Skeletal muscle tissue (tissue), 4 donors: Measurements from ENCODE around the gene CDK10. TPM values are rescaled to one million over a fixed set of nuclear protein-coding genes. Genes with fewer than 3 reads are reported as not detected.
A peak's percentile ranks its signal among the peaks of the same experiment; 100 is the strongest.

Experiments
- H3K27ac ChIP-seq: one replicate; pipeline ENCODE4 v1.7.0; 2013; ENCODE audit warnings: mild to moderate bottlenecking, low read depth, low read length, inconsistent platforms
- H3K27me3 ChIP-seq, 3 donors: one replicate each; pipeline ENCODE4 v1.7.0; 2013; ENCODE audit warnings: low read length in 3 of 3; ENCODE audit not compliant: control insufficient read depth in 3 of 3, insufficient read depth in 3 of 3
- H3K36me3 ChIP-seq, 3 donors: one replicate each; pipeline ENCODE4 v1.7.0; 2013; ENCODE audit warnings: low read length in 3 of 3; ENCODE audit not compliant: control insufficient read depth in 3 of 3, insufficient read depth in 3 of 3
- H3K4me1 ChIP-seq, 3 donors: one replicate each; pipeline ENCODE4 v1.7.0; 2013; ENCODE audit warnings: low read length in 3 of 3, mild to moderate bottlenecking in 3 of 3; ENCODE audit not compliant: control insufficient read depth in 3 of 3, insufficient read depth in 3 of 3
- H3K4me3 ChIP-seq, 3 donors: one replicate each; pipeline ENCODE4 v1.7.0; 2013; ENCODE audit warnings: low read length in 3 of 3
- H3K9ac ChIP-seq, 3 donors: one replicate each; pipeline ENCODE4 v1.7.0; 2013; ENCODE audit warnings: low read length in 3 of 3, mild to moderate bottlenecking in 3 of 3, moderate library complexity in 2 of 3, low read depth in 1 of 3
- H3K9me3 ChIP-seq, 3 donors: one replicate each; pipeline ENCODE4 v1.7.0; 2013; ENCODE audit warnings: low read length in 3 of 3; ENCODE audit not compliant: control insufficient read depth in 3 of 3
- total RNA-seq: library from RNA; depleted of rRNA; stranded (reverse); fragments of >200 nt; gene quantifications from one replicate; pipeline ENCODE4 v1.2.3, GENCODE V29; 2014
- donor health status: Osteomylitis.

The CDK10 gene
- total RNA-seq, 1 donor from 2014 or later = 17.7 TPM

DNA sequence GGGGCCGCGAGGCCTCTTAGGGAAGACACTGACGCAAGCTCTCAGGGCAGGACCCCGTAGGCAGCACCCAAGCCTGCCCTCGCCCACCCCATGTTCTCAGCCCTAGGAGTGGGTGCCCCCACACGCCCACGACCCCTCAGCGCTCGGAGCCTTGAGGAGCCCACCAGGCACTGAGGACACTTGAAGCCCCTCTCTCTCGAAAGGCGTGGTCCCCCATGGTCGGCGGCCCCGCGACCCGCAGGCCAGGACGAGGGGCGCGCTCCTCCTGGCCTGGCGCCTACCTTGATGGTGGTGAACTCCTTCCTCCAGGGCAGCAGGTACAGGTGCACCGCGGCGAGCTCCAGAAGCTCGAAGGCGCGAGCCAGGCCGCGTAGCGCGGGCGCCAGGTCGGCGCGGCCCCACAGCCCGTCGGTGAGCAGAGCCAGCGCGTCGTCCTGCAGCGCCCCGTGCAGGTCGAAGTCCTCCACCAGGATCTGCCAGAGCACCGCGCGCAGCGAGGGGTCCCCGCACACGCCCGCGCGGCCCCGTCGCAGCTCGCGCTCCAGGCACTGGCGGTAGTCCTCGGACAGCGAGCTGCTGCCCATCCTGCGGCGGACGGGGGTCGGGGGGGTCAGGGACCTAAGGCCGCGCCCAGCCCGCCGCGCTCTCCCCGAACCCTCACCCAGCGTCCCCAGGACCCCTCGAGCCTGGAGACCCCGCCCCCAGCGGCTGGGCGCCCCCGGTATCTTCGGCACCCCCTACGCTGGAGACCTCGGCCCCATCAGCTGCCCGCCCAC, 14.3 kb downstream of the CDK10 start:
- H3K27me3 ChIP-seq = peaks cover 10 to 25% (median 25%) of the 10 kb centered on the region in 3 donors
- H3K4me3 ChIP-seq = peak overlapping the region; percentile 62 to 73 (median 69)
- H3K36me3 ChIP-seq = no peaks in the 10 kb centered on the region
- peaks cover 14 to 29% (median 23%) of the 10 kb centered on the region in 3 donors for H3K4me1 ChIP-seq
- peak overlapping the region in 2 of 3 donors; percentile 62 to 68 for H3K9ac ChIP-seq
- H3K9me3 ChIP-seq = no peaks in the 10 kb centered on the region
- H3K27ac ChIP-seq = peak overlapping the region; percentile 40

DNA sequence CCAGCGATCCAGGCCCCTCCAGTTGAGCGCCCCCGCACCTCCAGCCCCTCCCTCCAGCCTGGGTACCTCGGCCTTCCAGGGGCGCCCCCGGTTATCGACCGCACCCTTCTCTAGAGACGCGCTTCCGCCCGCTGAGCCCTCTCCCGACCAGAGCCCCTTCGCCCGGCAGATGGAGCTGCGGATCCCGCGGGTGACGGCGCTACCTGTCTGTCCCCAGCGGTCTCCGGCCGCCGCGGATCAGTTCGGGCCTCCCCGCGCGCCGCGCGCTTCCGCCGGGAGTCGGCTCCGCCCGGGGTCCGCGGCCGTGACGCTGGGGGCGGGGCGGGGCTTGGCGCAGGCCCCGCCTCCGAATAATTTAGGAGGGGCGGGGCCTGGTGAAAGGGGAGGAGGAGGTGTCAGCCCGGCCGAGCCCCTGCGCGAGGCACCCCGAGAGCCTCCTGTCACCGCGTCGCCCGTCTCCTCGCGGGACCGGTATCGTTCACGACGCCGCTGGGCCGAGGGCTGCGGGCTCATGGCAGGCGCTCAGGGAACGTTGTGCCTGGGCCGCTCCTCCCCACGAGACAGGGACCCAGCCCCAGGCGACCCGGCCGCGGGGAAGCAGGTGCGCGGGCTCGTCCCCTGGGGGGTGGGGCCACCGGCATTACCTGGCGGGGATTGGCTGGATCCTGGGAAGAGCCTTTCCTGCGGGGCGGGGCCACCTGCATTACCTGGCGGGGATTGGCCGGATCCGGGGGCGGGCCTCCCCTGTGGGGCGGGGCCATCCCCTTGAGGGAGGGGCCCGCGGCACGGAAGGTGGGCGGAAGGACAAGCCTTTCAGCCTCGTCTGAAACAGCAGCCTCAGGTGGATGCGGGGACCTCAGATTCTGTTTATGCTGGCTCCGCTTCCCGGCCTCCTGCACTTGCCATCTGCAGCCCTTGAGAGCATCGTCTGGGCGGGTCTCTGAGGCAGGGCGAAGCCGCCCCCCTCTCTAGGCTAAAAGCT, 15.2 kb downstream of the CDK10 start, which contains the start of gene SPATA2L:
Gene SPATA2L, minus strand, starts transcription at position 281 of the 982 bp plus-strand sequence. CDS start 473 bp downstream, outside the sequence.
- peak within 1 kb of the TSS; percentile 62 to 73 (median 69) for H3K4me3 ChIP-seq
- peaks cover 14 to 29% (median 25%) of the 10 kb centered on the region in 3 donors for H3K4me1 ChIP-seq
- H3K9me3 ChIP-seq = no peaks in the 10 kb centered on the region
- H3K36me3 ChIP-seq = no peaks in the 10 kb centered on the region
- peaks cover 10 to 25% (median 25%) of the 10 kb centered on the region in 3 donors for H3K27me3 ChIP-seq
- H3K27ac ChIP-seq = peak within 1 kb of the TSS; percentile 40
- H3K9ac ChIP-seq = peak within 1 kb of the TSS in 2 of 3 donors; percentile 62 to 68

GRCh38 chr16:89704281-89704680, 17.8 kb downstream of the CDK10 start:
- Histone ChIP-seq H3K36me3 (peaks cover 0 to 4% (median 0%) of the 10 kb centered on the region in 3 donors), H3K9ac (no peak overlapping the region), H3K4me3 (no peak overlapping the region), H3K27me3 (peaks cover 10 to 25% (median 21%) of the 10 kb centered on the region in 3 donors), H3K9me3 (no peaks in the 10 kb centered on the region), H3K27ac (no peak overlapping the region), H3K4me1 (peaks cover 14 to 21% (median 19%) of the 10 kb centered on the region in 3 donors)

- Histone ChIP-seq H3K4me3 (no peak overlapping the region), H3K36me3 (peaks cover 0 to 4% (median 0%) of the 10 kb centered on the region in 3 donors), H3K9ac (no peak overlapping the region), H3K27me3 (peaks cover 10 to 25% (median 21%) of the 10 kb centered on the region in 3 donors), H3K9me3 (no peaks in the 10 kb centered on the region), H3K4me1 (peaks cover 10 to 17% (median 14%) of the 10 kb centered on the region in 3 donors), H3K27ac (no peak overlapping the region)
Measured at GRCh38 chr16:89705006-89705405, 18.5 kb downstream of the CDK10 start.

DNA sequence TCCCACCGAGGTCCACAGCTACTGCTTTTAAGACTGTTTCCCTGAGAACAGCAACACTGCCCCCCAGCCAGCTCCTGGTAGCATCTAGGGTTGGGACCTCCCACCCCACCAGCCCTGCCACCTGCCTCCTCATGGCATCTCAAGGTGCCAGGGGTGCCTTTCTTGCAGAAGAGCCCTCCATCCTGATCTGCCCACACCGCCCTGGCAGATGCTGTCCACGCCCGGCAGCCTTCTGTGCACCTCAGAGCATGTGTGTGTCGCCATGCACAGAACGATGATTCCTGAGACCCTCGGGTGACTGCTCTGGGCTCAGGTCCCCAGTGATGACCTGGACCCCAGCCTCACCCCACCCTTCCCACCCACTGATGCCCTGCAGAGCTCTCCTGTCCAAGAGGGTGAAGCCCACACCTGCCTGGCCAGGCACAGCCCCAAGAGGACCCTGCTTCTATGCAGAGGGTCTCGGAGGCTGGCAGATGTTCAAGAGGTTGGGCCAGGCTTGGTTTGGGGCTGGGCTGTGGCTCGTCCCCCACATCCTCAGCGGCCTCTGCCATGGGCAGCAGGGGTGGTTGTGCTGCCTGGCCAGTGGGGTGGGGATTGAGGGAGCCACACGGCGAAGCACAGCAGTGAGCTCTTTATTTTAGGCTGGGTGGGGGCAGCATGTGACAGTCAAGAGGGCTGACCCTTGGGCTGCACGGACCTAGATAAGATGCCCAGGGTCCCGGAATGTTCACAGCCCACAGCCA, 20.2 kb downstream of the CDK10 start:
- peaks cover 0 to 4% (median 0%) of the 10 kb centered on the region in 3 donors for H3K36me3 ChIP-seq
- H3K4me1 ChIP-seq = peaks cover 0 to 7% (median 2%) of the 10 kb centered on the region in 3 donors
- no peak overlapping the region for H3K9ac ChIP-seq

DNA sequence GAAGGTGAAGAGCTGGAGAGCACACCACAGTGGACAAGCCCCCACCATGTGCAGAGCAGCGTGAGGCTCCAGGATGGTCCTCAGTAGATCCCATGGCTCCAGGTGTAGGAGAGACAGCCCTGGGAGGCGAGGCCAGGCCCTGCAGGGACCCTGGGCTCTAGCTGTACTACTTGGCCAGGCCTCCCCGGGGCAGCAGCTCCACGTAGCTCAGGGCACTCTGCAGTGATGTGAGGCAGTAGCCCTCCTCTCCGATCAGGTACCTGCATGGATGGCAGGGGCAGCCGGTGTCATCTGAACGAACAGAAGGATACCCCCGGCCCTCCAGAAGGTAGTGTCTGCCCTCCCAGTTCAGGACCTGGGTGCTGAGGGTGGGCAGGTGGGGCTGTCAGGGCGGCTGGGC, 21.2 kb downstream of the CDK10 start:
- Histone ChIP-seq H3K9me3 (no peaks in the 10 kb centered on the region), H3K4me3 (no peak overlapping the region), H3K9ac (no peak overlapping the region), H3K27me3 (peaks cover 10 to 23% (median 19%) of the 10 kb centered on the region in 3 donors), H3K27ac (no peak overlapping the region), H3K4me1 (peaks cover 0 to 7% (median 0%) of the 10 kb centered on the region in 3 donors), H3K36me3 (peaks cover 0 to 4% (median 0%) of the 10 kb centered on the region in 3 donors)

More for the DNA sequence above, 20.2 kb downstream of the CDK10 start:
- no peak overlapping the region for H3K4me3 ChIP-seq
- H3K27ac ChIP-seq = no peak overlapping the region
- no peaks in the 10 kb centered on the region for H3K9me3 ChIP-seq
- peaks cover 10 to 21% (median 19%) of the 10 kb centered on the region in 3 donors for H3K27me3 ChIP-seq

DNA sequence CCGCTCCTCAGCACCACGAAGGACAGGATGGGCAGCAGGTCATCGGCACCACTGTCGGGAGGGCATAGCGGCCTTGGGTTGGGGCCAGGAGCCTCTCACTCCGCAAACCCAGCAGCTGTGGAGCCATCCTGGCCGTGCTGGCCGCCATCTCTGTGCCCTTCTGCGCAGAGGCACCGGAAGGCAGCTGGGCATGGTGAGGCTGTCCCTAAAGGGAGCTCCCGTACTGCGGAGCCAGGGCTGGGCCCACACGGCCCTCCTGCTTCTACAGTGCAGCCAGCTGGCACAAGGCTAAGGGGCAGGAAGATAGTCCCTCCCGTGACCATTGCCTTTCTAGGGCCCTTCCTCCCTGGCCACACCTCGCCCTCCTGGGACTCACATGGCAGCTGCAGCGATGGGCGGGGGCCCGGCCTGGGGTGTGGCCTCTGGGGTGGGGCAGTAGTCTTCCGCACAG, 22.0 kb downstream of the CDK10 start:
- H3K27ac ChIP-seq = no peak overlapping the region
- H3K4me3 ChIP-seq = no peak overlapping the region
- no peaks in the 10 kb centered on the region for H3K9me3 ChIP-seq
- H3K27me3 ChIP-seq = peaks cover 8 to 16% (median 12%) of the 10 kb centered on the region in 3 donors
- no peak overlapping the region for H3K9ac ChIP-seq
- peaks cover 0 to 4% (median 0%) of the 10 kb centered on the region in 3 donors for H3K36me3 ChIP-seq
- peaks cover 0 to 7% (median 0%) of the 10 kb centered on the region in 3 donors for H3K4me1 ChIP-seq

- peaks cover 0 to 4% (median 0%) of the 10 kb centered on the region in 3 donors for H3K36me3 ChIP-seq
- H3K9me3 ChIP-seq = no peaks in the 10 kb centered on the region
- H3K27ac ChIP-seq = no peak overlapping the region
- no peak overlapping the region for H3K4me3 ChIP-seq
- H3K4me1 ChIP-seq = peaks cover 0 to 7% (median 0%) of the 10 kb centered on the region in 3 donors
- H3K27me3 ChIP-seq = peaks cover 7 to 13% (median 11%) of the 10 kb centered on the region in 3 donors
- no peak overlapping the region for H3K9ac ChIP-seq
Measured at GRCh38 chr16:89709166-89709565, 22.7 kb downstream of the CDK10 start.
